HG03066 (cell line): ENCODE results near the gene PRKRA.
"Not testable (repeated sequence)": the region's sequence is repeated elsewhere in the genome, so short reads cannot be mapped to it uniquely, and the experiment has no call there.

Experiments
- ATAC-seq: cut with Tn5 transposase; IDR thresholded peaks from one replicate; pipeline ENCODE4 v1.9.1; 2021; ENCODE audit warnings: low read depth; ENCODE audit not compliant: unreplicated experiment

Gene PRKRA

GRCh38 chr2:178469219-178469849, 18.4 kb upstream of the PRKRA start:
- ATAC-seq: no peak

DNA sequence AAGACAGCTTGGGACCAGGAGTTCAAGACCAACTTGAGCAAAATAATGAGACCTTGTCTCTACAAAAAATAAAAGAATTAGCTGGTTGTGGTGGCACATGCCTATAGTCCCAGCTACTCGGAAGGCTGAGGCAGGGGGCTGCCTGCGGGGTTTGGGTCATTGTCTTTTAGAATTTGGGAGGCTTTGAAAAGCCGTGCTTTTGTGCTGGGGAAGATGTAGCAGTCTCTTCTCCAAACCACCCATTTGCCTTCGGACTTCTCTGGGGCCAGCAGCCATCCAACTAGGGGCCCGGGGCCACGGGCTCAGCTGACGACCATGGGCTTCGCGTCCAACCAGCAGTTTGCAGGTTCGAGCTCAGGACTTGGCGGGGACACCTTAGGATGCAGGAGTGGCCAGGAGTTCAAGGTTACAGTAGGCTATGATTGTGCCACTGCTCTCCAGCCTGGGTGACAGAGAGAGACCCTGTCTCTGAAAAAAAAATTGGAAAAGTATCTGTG, 6.5 kb upstream of the PRKRA start:
- ATAC-seq: no peak

DNA sequence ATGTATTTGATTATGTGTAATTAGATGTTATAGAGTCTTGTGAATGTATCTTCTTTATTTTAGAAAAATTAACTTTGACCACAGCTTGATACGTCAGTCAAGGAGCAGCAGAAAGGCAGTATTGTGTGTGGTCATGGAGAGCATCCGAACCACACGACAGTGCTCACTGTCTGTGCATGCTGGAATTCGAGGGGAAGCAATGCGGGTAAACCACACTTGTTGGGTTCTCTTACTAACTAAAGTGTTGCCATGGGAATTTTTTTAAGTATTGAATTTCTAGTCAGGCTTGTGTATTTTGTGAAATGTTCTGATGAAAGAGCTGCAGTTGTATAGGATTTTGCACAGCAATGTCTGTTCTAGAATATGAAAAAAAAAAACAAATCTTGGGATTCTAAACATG, 5.0 kb upstream of the PRKRA start:
- no peak for ATAC-seq

- no peak for ATAC-seq
Measured at GRCh38 chr2:178452870-178453269, 1.9 kb upstream of the PRKRA start.

- no peak for ATAC-seq
Measured at GRCh38 chr2:178452334-178452733, 1.4 kb upstream of the PRKRA start.

DNA sequence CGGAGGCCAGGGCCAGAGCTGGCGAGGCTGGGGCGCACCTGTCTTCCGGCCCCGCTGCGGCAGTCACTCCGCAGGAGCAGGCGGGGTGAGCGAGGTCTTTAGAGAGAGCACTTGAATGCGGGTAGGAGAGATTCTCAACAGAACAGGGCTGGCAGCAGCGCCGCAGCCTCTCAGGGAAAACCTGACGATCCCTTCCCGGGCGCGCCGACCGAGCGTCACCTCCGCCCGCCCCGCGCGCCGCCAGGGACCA, 526 bp downstream of the PRKRA start:
- peak; percentile 41 for ATAC-seq

DNA sequence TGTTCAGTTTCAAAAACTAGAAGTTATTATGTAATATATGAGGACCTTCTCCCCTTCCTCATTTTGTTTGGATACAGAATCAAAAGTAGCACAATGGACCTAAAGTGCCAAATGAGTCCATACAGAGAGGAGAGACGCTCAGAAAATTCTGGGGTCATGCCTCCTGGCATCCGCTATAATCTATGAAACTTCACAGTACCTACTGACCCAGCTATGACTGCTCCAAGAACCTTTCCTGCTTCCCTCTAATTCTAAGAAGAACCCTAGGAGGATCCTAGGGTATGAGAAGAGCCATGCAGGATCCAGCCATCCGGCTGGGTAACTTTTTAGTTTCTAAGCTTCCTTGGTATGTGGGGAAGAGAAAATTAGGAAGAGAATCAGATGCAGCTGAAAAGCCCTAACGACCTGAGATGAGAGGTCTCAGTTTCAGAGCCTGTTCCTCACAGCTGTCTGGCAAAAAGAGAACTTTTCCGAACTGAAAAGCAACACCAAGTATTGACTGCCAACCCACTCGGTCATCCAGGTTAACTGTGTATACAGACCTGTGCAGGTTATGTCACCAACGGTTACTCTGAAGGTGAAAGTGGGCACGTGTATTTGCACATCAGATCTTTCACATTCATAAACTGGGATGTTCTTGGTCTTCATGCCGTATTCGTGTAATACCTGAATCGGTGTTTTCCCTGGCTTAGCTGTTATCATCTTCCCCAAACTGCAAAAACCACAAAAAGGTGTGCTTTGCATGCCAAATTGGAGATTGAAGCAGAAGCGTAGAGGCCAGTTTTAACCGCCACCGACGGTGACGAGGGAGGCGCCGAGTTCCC, 1.1 kb downstream of the PRKRA start:
- no peak for ATAC-seq

- ATAC-seq: no peak
Measured at GRCh38 chr2:178448968-178449661, 1.9 kb downstream of the PRKRA start.

GRCh38 chr2:178441426-178441825, 9.5 kb downstream of the PRKRA start:
- ATAC-seq: no peak

DNA sequence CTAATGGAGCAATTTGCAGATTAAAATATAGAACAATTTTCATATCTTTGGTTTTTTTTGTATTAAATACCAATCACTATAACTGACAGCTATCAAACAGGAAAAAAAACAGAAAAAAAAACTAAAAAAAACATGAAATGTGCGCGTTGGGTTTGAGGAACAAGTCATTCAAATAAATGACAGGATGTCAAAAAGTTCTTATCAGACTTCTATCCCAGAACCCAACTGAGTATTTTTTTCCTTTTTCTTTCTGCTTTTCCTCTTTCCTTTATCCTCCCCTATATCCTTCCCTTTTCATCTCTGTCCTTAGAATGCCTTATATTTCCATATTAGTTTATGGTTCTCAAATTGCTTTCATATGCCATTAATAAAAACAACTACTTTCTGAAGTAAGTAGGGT, 14.3 kb downstream of the PRKRA start:
- no peak for ATAC-seq

- ATAC-seq: no peak
Measured at GRCh38 chr2:178429336-178429735, 21.6 kb downstream of the PRKRA start.

DNA sequence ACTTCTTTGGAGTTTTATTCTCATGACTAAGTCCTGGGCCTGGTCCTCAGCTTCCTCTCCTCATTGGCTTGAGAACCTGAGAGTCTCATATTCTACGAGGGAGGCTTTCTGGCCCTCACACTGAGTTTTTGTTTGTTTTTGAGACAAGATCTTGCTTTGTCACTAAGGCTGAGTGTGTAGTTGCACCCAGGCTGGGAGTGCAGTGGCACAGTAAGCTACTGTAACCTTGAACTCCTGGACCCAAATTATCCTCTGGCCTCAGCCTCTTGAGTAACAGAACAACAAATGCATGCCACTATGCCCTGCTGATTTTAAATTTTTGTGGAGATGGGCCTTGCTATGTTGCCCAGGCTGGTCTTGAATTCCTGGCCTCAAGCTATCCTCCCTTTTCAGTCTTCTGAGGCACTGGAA, 22.6 kb downstream of the PRKRA start:
- ATAC-seq: no peak

- no peak for ATAC-seq
Measured at GRCh38 chr2:178427458-178427857, 23.5 kb downstream of the PRKRA start.

DNA sequence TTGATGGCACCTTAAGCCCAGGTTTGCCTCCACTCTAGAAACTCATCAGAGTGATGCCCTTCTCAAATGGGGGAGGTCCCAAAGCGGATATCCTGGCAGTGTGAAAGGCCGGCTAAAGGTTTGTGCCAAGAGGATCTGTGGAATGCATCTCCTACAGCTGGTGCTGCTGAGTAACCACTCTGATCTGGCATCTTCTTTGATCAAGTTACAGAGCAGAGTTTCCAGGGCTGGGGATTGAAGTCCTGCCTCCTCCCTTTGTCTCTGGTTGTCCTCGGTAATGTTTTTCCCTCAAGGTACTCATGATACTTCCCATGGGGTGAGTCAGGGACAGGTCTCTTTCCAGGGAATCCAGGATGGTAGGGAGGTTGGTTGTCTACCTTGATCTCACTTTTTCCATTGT, 24.6 kb downstream of the PRKRA start:
- ATAC-seq: no peak

- no peak for ATAC-seq
Measured at GRCh38 chr2:178425255-178425827, 25.6 kb downstream of the PRKRA start.

DNA sequence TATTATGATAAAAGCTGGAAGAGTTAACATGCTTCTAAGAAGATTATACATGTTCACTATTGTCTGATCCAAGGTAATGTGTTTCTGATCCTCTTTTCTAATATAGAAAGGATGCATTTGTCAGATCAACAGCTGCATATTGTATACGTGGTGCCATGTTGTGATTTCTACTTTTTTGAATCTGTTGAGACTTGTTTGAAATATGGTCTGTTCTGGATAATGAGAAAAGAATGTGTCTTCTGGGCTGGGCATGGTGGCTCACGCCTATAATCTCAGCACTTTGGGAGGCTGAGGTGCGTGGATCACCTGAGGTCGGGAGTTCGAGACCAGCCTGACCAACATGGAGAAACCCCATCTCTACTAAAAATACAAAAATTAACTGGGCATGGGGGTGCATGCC, 27.2 kb downstream of the PRKRA start:
- ATAC-seq: not testable (repeated sequence)

DNA sequence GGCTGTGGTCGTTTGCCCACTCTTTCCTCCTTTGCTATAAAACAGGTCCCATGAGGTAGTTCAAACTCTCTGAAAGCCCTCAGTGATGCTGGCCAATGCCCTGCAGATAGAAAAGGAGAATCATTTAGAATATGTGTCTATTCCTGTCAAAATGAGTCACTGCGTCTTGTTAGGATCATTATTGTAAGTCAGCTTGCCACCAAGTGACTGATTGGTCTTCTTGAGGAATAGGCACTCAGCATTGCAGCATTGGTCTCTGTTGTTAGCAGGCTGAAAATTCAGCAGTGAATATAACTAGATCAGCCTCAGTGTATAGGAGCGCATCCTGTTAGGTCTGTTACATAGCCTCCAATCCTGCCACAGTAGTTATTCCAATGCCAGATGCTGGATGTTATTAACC, 28.9 kb downstream of the PRKRA start:
- ATAC-seq: no peak

GRCh38 chr2:178420463-178420999, 30.4 kb downstream of the PRKRA start:
- no peak for ATAC-seq

DNA sequence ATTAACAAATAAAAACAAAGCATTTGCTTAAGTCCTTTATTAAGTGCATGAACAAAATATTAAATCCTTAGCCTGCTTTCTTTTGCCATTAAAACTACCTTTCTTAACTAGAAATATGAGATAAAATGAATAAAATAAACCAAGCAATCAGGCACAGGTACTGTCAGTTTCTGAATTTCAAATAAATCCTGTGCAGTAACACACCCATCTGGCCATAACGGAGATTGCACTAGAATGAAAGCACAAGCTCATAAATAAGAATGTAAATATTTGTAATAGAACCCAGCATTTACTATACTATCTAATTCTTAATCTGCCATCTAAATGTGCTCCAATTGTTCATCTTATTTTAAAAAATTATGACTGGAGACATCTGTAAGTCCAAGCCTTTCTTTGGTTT, 31.9 kb downstream of the PRKRA start:
- ATAC-seq: no peak

DNA sequence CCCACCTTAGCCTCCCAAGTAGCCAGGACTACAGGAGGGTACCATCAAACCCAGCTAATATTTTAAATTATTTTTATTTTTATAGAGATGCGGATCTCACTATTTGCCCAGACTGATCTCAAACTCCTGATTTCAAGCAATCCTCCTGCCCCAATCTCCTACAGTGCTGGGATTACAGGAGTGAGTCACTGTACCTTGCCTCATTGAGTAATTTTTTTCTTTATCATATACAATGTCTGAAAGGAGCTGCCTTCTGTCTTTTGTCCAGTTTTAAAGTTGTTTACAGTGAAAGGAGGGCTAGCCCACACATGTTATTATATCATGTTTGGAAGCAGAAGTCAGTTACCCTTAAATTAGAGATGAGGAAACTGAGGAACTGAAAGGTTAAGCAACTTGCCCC, 32.5 kb downstream of the PRKRA start:
- no peak for ATAC-seq

DNA sequence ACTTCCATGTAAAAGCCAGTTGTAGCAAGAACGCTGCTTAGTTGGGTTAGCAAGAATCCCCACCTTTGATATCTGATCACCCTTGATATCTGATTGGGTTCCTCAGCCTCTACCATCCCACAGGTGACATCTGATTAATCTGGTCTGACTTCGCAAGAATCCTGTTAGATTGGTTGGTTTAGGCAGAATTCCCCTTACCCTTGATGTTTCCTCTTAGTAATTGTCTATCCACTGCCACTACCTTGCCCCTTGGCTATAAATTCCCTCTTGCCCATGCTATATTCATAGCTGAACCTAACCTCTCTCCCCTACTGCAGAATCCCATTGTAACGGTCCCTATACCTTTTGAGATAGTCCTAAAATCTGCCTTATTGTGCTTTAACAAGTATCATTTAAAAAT, 33.1 kb downstream of the PRKRA start:
- ATAC-seq: no peak
